Sigmoid colon (tissue), 4 donors: ENCODE results near the gene YTHDF1.

ENCODE experiments used
- EP300 ChIP-seq, 4 donors: sonication (generic); formaldehyde crosslinking; IDR thresholded peaks; one replicate each; pipeline ENCODE4 v1.6.1; 2017; ENCODE audit warnings: antibody characterized with exemption in 4 of 4
- POLR2A ChIP-seq, 2 donors: fragments of 450-650 bp; IDR thresholded peaks; one replicate each; pipeline ENCODE4 v1.6.1; 2016; ENCODE audit warnings: antibody characterized with exemption in 2 of 2, mild to moderate bottlenecking in 2 of 2, moderate library complexity in 2 of 2
- POLR2AphosphoS5 ChIP-seq, 4 donors: sonication (generic); formaldehyde crosslinking; IDR thresholded peaks; one replicate each; pipeline ENCODE4 v1.6.1; 2017; ENCODE audit warnings: antibody characterized with exemption in 4 of 4
- TF ChIP-seq, protein P1 (sequence below), 4 experiments: fragments of 450-650 bp in 3 of 4; fragments of 200-600 bp in 1 of 4; IDR thresholded peaks; one replicate each; pipeline ENCODE4 v1.5.1; 2016 to 2019; ENCODE audit warnings: antibody characterized with exemption in 4 of 4, mild to moderate bottlenecking in 3 of 4, moderate library complexity in 2 of 4

DNA sequence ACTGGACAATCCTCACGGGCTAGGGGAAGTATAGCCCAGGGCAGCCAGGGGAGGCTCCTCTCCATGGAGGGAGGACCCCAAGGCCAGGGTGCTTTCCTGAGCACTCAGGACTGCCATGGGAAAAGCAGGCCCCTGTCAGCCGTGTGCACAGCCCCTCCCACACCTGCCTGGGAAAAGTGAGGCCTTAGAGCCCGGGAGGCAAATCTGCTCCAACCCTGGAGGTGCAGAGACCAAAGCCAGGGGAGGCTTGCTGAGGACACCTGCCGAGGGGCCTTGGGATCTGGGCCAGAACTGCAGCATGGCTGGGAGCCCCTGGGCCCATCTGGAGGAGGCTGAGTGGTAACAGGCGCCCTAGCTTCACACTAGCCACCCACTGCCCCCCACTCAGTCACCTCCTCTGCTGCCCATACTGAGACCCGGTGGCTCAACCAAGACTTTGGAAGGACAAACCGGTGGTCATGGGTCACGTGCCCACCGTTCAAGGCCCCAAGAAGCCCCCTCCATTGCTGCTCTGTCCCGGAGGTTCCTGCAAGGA lies 55.2 kb downstream of the YTHDF1 start:
- no peak for TF ChIP-seq POLR2A (IDR thresholded peaks at IDR 0.05)
- TF ChIP-seq, protein P1, sequence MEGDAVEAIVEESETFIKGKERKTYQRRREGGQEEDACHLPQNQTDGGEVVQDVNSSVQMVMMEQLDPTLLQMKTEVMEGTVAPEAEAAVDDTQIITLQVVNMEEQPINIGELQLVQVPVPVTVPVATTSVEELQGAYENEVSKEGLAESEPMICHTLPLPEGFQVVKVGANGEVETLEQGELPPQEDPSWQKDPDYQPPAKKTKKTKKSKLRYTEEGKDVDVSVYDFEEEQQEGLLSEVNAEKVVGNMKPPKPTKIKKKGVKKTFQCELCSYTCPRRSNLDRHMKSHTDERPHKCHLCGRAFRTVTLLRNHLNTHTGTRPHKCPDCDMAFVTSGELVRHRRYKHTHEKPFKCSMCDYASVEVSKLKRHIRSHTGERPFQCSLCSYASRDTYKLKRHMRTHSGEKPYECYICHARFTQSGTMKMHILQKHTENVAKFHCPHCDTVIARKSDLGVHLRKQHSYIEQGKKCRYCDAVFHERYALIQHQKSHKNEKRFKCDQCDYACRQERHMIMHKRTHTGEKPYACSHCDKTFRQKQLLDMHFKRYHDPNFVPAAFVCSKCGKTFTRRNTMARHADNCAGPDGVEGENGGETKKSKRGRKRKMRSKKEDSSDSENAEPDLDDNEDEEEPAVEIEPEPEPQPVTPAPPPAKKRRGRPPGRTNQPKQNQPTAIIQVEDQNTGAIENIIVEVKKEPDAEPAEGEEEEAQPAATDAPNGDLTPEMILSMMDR (IDR thresholded peaks at IDR 0.05), result no peak
- TF ChIP-seq EP300 (IDR thresholded peaks at IDR 0.05), result no peak
- no peak for TF ChIP-seq POLR2AphosphoS5 (IDR thresholded peaks at IDR 0.05)
